ENCODE results near the gene IRS2.

- no peak for TF ChIP-seq EP300 (IDR thresholded peaks at IDR 0.05)
- TF ChIP-seq POLR2A (IDR thresholded peaks at IDR 0.05): no peak
- TF ChIP-seq CTCF (IDR thresholded peaks at IDR 0.05): no peak
Measured at GRCh38 chr13:109782066-109782822, 4.1 kb downstream of the IRS2 start.
